Measurements from ENCODE around the gene ELOVL1.

Gene ELOVL1

GRCh38 chr1:43327549-43328292, 40.1 kb downstream of the ELOVL1 start:
- no peak overlapping the region for H3K9ac ChIP-seq
- no peak for TF ChIP-seq CTCF (conservative IDR thresholded peaks at IDR 0.05; ENCODE audit: low read depth, low read length)
- H3K27ac ChIP-seq = no peak overlapping the region
- no peaks in the 10 kb centered on the region for H4K20me1 ChIP-seq (ENCODE audit: insufficient read depth)
- no peak overlapping the region for H3K4me3 ChIP-seq (IDR thresholded peaks at IDR 0.05; ENCODE audit: insufficient read depth, low read depth, low read length)
- H2AFZ ChIP-seq (ENCODE audit: low read depth) = no peak overlapping the region
- no peaks in the 10 kb centered on the region for H3K27me3 ChIP-seq (ENCODE audit: insufficient read depth, low read depth)
- H3K4me1 ChIP-seq (ENCODE audit: low read depth, poor library complexity, severe bottlenecking) = no peaks in the 10 kb centered on the region
- no peak overlapping the region for H3K4me2 ChIP-seq
- no peaks in the 10 kb centered on the region for H3K79me2 ChIP-seq (ENCODE audit: insufficient read depth, low read depth)
- H3K36me3 ChIP-seq (ENCODE audit: insufficient read depth) = no peaks in the 10 kb centered on the region

- H3K79me2 ChIP-seq (ENCODE audit: insufficient read depth, low read depth) = no peaks in the 10 kb centered on the region
- H3K4me1 ChIP-seq (ENCODE audit: low read depth, poor library complexity, severe bottlenecking) = no peaks in the 10 kb centered on the region
- no peak overlapping the region for H3K4me3 ChIP-seq (IDR thresholded peaks at IDR 0.05; ENCODE audit: insufficient read depth, low read depth, low read length)
- no peak overlapping the region for H3K27ac ChIP-seq
- H3K4me2 ChIP-seq = no peak overlapping the region
- no peak overlapping the region for H2AFZ ChIP-seq (ENCODE audit: low read depth)
- H3K36me3 ChIP-seq (ENCODE audit: insufficient read depth) = no peaks in the 10 kb centered on the region
- no peak overlapping the region for H3K9ac ChIP-seq
- H3K27me3 ChIP-seq (ENCODE audit: insufficient read depth, low read depth) = no peaks in the 10 kb centered on the region
- TF ChIP-seq CTCF (conservative IDR thresholded peaks at IDR 0.05; ENCODE audit: low read depth, low read length) = no peak
- H4K20me1 ChIP-seq (ENCODE audit: insufficient read depth) = no peaks in the 10 kb centered on the region
Observed at GRCh38 chr1:43325381-43325780, 42.4 kb downstream of the ELOVL1 start.

- Histone ChIP-seq H3K27ac (no peak overlapping the region), H4K20me1 (ENCODE audit: insufficient read depth) (no peaks in the 10 kb centered on the region), H3K9ac (no peak overlapping the region), H3K4me3 (IDR thresholded peaks at IDR 0.05; ENCODE audit: insufficient read depth, low read depth, low read length) (no peak overlapping the region), H3K27me3 (ENCODE audit: insufficient read depth, low read depth) (no peaks in the 10 kb centered on the region), H2AFZ (ENCODE audit: low read depth) (no peak overlapping the region), H3K79me2 (ENCODE audit: insufficient read depth, low read depth) (no peaks in the 10 kb centered on the region), H3K4me1 (ENCODE audit: low read depth, poor library complexity, severe bottlenecking) (no peaks in the 10 kb centered on the region), H3K4me2 (no peak overlapping the region), H3K36me3 (ENCODE audit: insufficient read depth) (no peaks in the 10 kb centered on the region)
- TF ChIP-seq CTCF (conservative IDR thresholded peaks at IDR 0.05; ENCODE audit: low read depth, low read length) = no peak
Observed at GRCh38 chr1:43324810-43325209, 43.0 kb downstream of the ELOVL1 start.

GRCh38 chr1:43322506-43322905, 45.3 kb downstream of the ELOVL1 start:
- H3K27ac ChIP-seq = no peak overlapping the region

More at GRCh38 chr1:43322506-43322905, 45.3 kb downstream of the ELOVL1 start:
- no peak for TF ChIP-seq CTCF (conservative IDR thresholded peaks at IDR 0.05; ENCODE audit: low read depth, low read length)
- Histone ChIP-seq H3K36me3 (ENCODE audit: insufficient read depth) (no peaks in the 10 kb centered on the region), H3K27me3 (ENCODE audit: insufficient read depth, low read depth) (no peaks in the 10 kb centered on the region), H2AFZ (ENCODE audit: low read depth) (no peak overlapping the region), H3K4me1 (ENCODE audit: low read depth, poor library complexity, severe bottlenecking) (no peaks in the 10 kb centered on the region), H3K9ac (no peak overlapping the region), H4K20me1 (ENCODE audit: insufficient read depth) (no peaks in the 10 kb centered on the region), H3K4me3 (IDR thresholded peaks at IDR 0.05; ENCODE audit: insufficient read depth, low read depth, low read length) (no peak overlapping the region), H3K79me2 (ENCODE audit: insufficient read depth, low read depth) (no peaks in the 10 kb centered on the region), H3K4me2 (no peak overlapping the region)

All from KMS-11 (cell line).